Effector memory CD8-positive, alpha-beta T cell (primary cell): ENCODE measurements around the gene TRPT1.

Experiments
- ATAC-seq: fragments of 150-1000 bp; cut with Tn5 transposase; replicated peaks from 2 replicates; pipeline ENCODE4 v1.10.0; 2021; ENCODE audit warnings: mild to moderate bottlenecking, moderate library complexity
- DNase-seq, 3 experiments: peaks; one replicate each; pipeline ENCODE4 v3.0.0; 2021
- H3K27ac Mint-ChIP-seq, 2 donors: one replicate each; pipeline ENCODE4 v1.8.0; 2022; ENCODE audit warnings: mild to moderate bottlenecking in 2 of 2, mixed read lengths in 2 of 2, moderate library complexity in 2 of 2
- H3K27me3 Mint-ChIP-seq, 2 donors: one replicate each; pipeline ENCODE4 v1.8.0; 2022; ENCODE audit warnings: mixed read lengths in 2 of 2
- H3K36me3 Mint-ChIP-seq: one replicate; pipeline ENCODE4 v1.8.0; 2022; ENCODE audit warnings: mild to moderate bottlenecking, moderate library complexity, mixed read lengths; ENCODE audit not compliant: insufficient read depth
- H3K4me1 Mint-ChIP-seq, 2 donors: one replicate each; pipeline ENCODE4 v1.8.0; 2022; ENCODE audit warnings: low read depth in 2 of 2, mixed read lengths in 2 of 2
- H3K4me3 Mint-ChIP-seq, 2 donors: one replicate each; pipeline ENCODE4 v1.8.0; 2022; ENCODE audit warnings: mild to moderate bottlenecking in 2 of 2, mixed read lengths in 2 of 2, moderate library complexity in 2 of 2
- H3K9me3 Mint-ChIP-seq, 2 donors: one replicate each; pipeline ENCODE4 v1.8.0; 2022; ENCODE audit warnings: mixed read lengths in 2 of 2

Gene TRPT1

DNA sequence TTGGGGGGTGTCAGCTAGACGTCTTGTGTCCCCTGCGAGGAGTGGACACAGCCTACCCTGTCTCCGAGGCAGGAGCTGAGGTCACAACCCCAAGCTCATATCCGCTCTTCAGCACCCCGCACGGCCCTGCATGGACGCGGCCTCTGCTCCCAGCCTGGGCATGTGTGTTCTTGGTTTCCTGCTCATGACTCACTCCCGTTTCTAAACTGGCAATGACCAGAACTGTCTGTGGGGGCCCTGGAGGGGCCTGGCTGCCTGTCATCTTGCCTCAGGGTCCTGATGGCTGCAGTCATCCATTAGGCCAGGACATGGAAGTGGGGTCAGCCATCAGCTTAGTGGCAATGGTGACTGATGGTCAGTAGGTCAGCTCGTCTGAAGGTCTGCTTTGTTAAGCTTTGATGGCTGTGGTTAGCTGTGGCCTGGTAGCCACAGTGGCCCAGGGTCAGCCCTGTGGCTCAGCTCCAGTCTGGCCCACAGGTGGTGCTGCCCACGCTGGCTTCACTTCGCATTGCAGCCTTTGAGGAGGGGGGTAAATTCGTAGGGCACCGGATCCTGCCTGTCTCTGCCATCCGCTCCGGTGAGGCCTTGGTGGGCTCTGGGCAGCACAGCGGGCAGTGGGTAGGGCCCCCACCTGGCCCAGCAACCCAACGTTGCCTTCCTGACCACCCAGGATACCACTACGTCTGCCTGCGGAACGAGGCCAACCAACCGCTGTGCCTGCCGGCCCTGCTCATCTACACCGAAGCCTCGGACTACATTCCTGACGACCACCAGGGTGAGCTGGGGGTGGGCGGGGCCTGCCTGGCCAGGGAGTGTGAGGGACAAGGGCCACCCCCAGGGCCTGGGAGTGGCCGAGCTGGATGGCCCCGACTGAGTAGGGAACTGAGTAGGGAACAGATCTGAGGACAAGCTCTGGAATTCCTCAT is 37.3 kb upstream of the TRPT1 start:
- peaks cover 15 to 17% of the 10 kb centered on the region in 2 donors for H3K4me1 Mint-ChIP-seq
- H3K27me3 Mint-ChIP-seq, result no peaks in the 10 kb centered on the region
- H3K27ac Mint-ChIP-seq, result no peak overlapping the region
- no peak overlapping the region for H3K4me3 Mint-ChIP-seq
- ATAC-seq (no peak), DNase-seq (no peak)
- no peaks in the 10 kb centered on the region for H3K9me3 Mint-ChIP-seq
- H3K36me3 Mint-ChIP-seq, result peaks cover 11% of the 10 kb centered on the region

DNA sequence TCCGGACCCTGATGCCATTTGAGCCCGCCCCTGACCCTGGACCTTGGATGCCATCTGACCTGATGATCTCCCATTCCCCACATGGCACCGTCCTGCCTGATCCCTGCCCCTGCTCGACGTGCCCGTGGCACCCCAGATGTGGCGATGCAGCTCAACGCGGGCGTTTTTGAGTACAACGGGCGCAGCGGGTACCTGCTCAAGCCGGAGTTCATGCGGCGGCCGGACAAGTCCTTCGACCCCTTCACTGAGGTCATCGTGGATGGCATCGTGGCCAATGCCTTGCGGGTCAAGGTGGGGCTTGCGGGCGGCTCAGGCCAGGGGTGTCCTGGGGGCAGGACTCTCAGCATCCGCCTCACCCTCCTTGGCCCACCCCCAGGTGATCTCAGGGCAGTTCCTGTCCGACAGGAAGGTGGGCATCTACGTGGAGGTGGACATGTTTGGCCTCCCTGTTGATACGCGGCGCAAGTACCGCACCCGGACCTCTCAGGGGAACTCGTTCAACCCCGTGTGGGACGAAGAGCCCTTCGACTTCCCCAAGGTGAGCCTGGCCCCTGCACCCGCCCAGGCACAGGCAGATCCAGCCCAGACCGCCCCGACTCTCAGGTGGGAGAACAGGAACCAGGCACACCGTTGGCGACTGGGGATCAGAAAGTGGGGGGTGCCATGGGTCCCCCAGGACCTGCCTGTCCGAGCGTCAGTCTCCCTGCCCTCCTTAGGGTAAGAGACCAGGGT is 36.5 kb upstream of the TRPT1 start:
- H3K36me3 Mint-ChIP-seq, result peaks cover 16% of the 10 kb centered on the region
- H3K4me1 Mint-ChIP-seq, result peaks cover 11 to 12% of the 10 kb centered on the region in 2 donors
- no peaks in the 10 kb centered on the region for H3K27me3 Mint-ChIP-seq
- H3K27ac Mint-ChIP-seq, result no peak overlapping the region
- no peak for ATAC-seq
- DNase-seq, result no peak
- no peaks in the 10 kb centered on the region for H3K9me3 Mint-ChIP-seq
- H3K4me3 Mint-ChIP-seq, result no peak overlapping the region

DNA sequence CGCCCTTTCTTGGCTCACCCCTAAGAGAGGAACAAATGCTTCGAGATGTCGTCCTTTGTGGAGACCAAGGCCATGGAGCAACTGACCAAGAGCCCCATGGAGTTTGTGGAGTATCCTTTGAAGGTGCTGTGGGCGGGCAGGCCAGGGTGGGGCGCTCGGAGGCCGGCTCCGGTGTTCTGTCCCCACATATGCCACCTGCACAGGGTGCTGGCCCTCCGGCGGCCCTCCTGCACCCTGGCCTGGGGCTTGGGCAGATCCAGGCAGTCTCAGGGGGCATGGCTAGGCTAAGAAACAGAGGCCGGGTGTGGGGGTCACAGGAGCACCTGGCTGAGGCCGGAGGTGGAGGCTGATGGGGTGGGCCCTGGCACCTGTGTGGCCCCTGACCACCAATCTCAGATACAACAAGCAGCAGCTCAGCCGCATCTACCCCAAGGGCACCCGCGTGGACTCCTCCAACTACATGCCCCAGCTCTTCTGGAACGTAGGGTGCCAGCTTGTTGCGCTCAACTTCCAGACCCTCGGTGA is 35.6 kb upstream of the TRPT1 start:
- Mint-ChIP-seq H3K4me3 (no peak overlapping the region), H3K9me3 (no peaks in the 10 kb centered on the region), H3K27me3 (no peaks in the 10 kb centered on the region), H3K4me1 (peaks cover 11 to 12% of the 10 kb centered on the region in 2 donors), H3K36me3 (peaks cover 17% of the 10 kb centered on the region), H3K27ac (no peak overlapping the region)
- no peak for ATAC-seq
- DNase-seq, result no peak

DNA sequence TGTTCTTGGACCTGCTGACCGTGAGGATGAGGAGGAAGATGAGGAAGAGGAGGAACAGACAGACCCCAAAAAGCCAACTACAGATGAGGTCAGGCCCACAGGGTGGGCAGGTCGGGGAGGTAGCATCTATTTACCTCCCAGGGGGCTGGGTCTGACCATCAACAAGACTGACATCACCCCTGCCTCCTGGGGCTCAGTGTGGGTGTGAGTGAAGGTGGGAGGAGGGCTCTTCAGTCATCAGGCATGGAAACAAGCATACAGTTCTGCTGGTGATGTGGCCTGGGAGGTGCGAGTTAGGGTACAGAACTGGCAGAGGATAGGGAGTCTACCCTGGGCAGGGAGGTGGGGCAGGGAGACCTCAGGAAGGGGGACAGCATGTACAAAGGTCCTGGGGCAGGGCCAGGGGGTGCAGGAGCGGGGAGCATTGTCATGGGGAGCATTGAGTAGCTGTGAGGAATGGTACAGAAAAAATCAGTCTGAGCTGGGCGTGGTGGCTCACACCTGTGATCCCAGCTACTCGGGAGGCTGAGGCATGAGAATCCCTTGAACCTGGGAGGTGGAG is 34.2 kb upstream of the TRPT1 start:
- H3K27ac Mint-ChIP-seq, result peak overlapping the region in 1 of 2 donors; percentile 59
- H3K4me1 Mint-ChIP-seq, result peaks cover 11 to 12% of the 10 kb centered on the region in 2 donors
- H3K9me3 Mint-ChIP-seq, result no peaks in the 10 kb centered on the region
- H3K27me3 Mint-ChIP-seq, result no peaks in the 10 kb centered on the region
- H3K4me3 Mint-ChIP-seq, result no peak overlapping the region
- ATAC-seq (no peak), DNase-seq (no peak)
- H3K36me3 Mint-ChIP-seq, result peaks cover 17% of the 10 kb centered on the region

DNA sequence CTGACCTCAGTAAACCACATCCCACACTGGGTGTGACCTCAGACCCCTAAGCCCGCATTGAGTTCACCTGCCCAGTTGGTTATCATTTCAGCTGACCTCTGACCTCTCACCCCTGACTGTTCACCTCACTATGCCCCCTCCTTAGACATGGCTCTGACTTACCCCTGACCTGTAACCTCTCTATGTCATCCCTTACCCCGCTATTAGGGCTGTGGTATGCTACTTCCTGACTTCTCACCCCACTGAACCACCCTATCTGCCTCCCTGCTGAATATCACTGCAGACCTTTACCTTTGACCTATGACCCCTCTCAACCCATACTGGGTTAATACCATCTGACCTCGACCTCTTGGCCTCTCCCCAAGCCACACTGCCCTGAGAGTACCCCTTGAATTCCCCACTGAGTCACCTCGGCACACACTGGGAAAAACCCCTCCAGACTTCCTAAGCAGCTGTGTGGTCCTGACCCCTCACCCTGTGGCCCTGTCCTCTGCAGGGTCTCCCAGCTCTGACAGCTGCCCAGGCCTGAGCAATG is 33.6 kb upstream of the TRPT1 start:
- ATAC-seq (peak; percentile 27), DNase-seq (no peak)
- Mint-ChIP-seq H3K36me3 (peaks cover 21% of the 10 kb centered on the region), H3K9me3 (no peaks in the 10 kb centered on the region), H3K4me3 (no peak overlapping the region), H3K27ac (peak overlapping the region in 1 of 2 donors; percentile 59), H3K27me3 (no peaks in the 10 kb centered on the region), H3K4me1 (peaks cover 11 to 12% of the 10 kb centered on the region in 2 donors)

DNA sequence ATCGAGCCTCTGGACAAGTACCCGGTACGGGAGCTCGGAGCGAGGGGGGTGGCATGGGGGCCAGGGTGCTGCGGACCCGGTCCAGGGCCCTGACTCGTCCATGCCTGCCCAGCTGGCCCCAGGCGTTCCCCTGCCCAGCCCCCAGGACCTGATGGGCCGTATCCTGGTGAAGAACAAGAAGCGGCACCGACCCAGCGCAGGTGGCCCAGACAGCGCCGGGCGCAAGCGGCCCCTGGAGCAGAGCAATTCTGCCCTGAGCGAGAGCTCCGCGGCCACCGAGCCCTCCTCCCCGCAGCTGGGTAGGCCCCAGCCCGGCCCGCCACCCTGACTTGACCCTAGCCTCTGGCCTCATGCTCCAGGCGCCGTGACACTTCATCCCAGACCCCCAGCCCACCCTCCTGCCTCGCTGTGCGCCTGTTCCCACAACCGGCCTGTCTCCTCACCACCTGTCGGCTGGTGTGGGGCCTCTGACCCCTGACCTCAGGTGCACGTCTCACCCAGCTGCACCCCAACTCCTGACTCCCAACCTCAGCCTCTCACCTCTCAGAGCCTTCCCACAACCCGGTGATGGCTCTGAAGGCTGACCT is 33.1 kb upstream of the TRPT1 start:
- no peak for DNase-seq
- H3K4me3 Mint-ChIP-seq, result no peak overlapping the region
- no peaks in the 10 kb centered on the region for H3K9me3 Mint-ChIP-seq
- H3K4me1 Mint-ChIP-seq, result peaks cover 11 to 13% of the 10 kb centered on the region in 2 donors
- no peaks in the 10 kb centered on the region for H3K27me3 Mint-ChIP-seq
- H3K27ac Mint-ChIP-seq, result peak overlapping the region in 1 of 2 donors; percentile 59
- peak; percentile 10 for ATAC-seq
- peaks cover 22% of the 10 kb centered on the region for H3K36me3 Mint-ChIP-seq

DNA sequence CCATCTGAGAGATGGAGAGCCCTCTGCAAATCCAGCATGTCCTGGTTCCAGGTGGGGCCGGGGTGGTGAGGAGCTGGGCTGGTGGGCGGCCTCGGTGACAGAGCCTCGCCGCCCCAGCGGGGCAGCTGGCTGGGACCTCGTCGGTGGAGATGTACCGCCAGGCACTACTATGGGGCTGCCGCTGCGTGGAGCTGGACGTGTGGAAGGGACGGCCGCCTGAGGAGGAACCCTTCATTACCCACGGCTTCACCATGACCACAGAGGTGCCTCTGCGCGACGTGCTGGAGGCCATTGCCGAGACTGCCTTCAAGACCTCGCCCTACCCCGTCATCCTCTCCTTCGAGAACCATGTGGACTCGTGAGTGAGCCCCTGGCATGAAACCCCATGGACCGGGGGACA is 32.4 kb upstream of the TRPT1 start:
- Mint-ChIP-seq H3K27me3 (no peaks in the 10 kb centered on the region), H3K27ac (no peak overlapping the region), H3K4me1 (peaks cover 11 to 17% of the 10 kb centered on the region in 2 donors), H3K4me3 (no peak overlapping the region), H3K36me3 (peaks cover 20% of the 10 kb centered on the region), H3K9me3 (no peaks in the 10 kb centered on the region)
- ATAC-seq (no peak), DNase-seq (no peak)

DNA sequence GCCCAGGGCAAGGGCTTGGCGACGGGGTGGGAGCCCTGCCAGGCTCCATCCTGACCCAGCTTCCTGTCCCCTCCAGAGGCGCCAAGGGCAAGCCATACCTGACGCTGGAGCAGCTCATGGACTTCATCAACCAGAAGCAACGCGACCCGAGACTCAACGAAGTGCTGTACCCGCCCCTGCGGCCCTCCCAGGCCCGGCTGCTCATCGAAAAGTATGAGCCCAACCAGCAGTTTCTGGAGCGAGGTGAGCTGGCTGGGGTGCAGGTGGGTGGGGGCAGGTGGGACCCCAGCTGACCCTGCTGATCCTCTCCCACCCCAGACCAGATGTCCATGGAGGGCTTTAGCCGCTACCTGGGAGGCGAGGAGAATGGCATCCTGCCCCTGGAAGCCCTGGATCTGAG is 30.3 kb upstream of the TRPT1 start:
- peaks cover 22% of the 10 kb centered on the region for H3K36me3 Mint-ChIP-seq
- no peak overlapping the region for H3K27ac Mint-ChIP-seq
- H3K4me1 Mint-ChIP-seq, result peaks cover 19 to 24% of the 10 kb centered on the region in 2 donors
- ATAC-seq, result no peak
- no peaks in the 10 kb centered on the region for H3K27me3 Mint-ChIP-seq
- H3K9me3 Mint-ChIP-seq, result no peaks in the 10 kb centered on the region
- no peak for DNase-seq
- no peak overlapping the region for H3K4me3 Mint-ChIP-seq

DNA sequence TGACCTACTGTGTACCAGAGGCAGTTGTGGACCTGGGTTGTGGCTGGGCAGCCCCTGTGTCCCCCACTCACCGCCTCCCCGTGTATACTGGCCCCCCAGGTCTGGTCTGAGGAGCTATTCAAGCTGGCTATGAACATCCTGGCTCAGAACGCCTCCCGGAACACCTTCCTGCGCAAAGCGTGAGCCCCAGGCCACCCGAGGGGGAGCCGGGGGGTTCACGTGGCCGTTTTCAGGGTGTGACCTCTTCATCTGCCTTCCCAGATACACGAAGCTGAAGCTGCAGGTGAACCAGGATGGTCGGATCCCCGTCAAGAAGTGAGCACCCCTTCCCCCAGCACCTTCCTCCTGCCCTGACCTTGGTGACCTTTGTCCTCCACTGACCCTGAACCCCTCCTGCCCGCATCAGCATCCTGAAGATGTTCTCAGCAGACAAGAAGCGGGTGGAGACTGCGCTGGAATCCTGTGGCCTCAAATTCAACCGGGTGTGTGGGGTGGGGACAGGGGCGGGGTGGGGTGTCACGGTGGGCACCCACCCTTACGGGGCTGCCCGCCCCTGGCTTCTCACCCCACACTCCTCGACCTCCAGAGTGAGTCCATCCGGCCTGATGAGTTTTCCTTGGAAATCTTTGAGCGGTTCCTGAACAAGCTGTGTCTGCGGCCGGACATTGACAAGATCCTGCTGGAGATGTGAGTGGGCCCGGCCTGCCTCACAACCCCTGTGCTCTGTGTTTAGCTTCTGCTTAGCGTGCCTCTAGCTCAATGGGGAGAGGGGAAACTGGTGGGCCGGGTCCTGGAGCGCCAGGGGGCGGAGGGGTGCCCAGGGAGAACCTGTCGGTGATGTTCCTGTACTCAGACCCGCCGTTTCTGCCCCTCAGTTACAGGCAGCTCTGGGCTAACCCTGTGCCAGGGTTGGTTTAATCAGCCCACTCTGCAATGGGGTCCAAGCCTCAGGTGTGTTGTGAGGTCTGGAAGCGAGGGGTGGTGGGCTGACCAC is 29.4 kb upstream of the TRPT1 start:
- peaks cover 19 to 28% of the 10 kb centered on the region in 2 donors for H3K4me1 Mint-ChIP-seq
- DNase-seq (no peak), ATAC-seq (no peak)
- H3K36me3 Mint-ChIP-seq, result peaks cover 20% of the 10 kb centered on the region
- no peaks in the 10 kb centered on the region for H3K27me3 Mint-ChIP-seq
- no peak overlapping the region for H3K4me3 Mint-ChIP-seq
- H3K9me3 Mint-ChIP-seq, result no peaks in the 10 kb centered on the region
- no peak overlapping the region for H3K27ac Mint-ChIP-seq

DNA sequence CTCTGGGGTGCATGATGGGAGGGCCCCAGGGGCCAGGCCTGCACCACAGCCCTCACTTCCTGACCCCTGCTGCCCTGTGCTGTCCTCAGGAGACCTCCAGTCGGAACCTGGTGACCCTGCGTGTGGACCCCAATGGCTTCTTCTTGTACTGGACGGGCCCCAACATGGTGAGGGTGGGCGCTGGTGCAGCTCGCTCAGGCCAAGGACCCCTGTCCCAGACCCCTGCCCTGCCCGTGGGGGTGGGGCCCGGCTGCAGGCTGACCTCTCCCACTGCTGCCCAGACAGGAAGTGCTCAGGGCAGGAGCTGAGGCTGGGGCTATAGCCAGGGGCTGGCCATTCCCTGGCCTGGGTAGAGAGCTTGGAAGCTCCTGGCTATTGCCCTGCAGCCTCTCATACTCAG is 28.3 kb upstream of the TRPT1 start:
- DNase-seq (no peak), ATAC-seq (no peak)
- Mint-ChIP-seq H3K4me3 (no peak overlapping the region), H3K4me1 (peaks cover 8 to 22% of the 10 kb centered on the region in 2 donors), H3K9me3 (no peaks in the 10 kb centered on the region), H3K27ac (peak overlapping the region in 1 of 2 donors; percentile 41), H3K27me3 (no peaks in the 10 kb centered on the region), H3K36me3 (peaks cover 19% of the 10 kb centered on the region)

DNA sequence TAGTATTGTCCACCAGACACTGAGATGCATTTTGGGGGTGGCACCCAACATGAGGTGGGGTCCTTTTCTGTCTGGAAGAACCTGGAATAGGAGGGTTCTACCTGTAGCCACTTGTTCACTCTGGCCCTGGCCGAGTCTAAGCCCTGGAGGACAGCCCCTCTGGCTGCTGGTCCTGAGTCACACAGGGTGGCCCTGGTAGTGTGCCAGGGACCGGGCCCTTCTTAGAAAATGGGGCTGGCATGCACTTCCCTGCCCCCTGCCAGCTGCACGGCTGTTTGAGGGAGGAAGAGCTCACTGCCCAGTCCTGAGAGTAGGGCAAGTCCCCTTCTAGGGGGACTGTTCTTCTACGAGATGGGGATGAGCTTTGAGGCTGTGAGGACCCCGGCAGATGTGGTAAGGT is 27.5 kb upstream of the TRPT1 start:
- peak overlapping the region in 1 of 2 donors; percentile 41 for H3K27ac Mint-ChIP-seq
- no peak for ATAC-seq
- peaks cover 19% of the 10 kb centered on the region for H3K36me3 Mint-ChIP-seq
- DNase-seq, result no peak
- no peaks in the 10 kb centered on the region for H3K9me3 Mint-ChIP-seq
- H3K27me3 Mint-ChIP-seq, result no peaks in the 10 kb centered on the region
- H3K4me3 Mint-ChIP-seq, result no peak overlapping the region
- peaks cover 7 to 21% of the 10 kb centered on the region in 2 donors for H3K4me1 Mint-ChIP-seq

DNA sequence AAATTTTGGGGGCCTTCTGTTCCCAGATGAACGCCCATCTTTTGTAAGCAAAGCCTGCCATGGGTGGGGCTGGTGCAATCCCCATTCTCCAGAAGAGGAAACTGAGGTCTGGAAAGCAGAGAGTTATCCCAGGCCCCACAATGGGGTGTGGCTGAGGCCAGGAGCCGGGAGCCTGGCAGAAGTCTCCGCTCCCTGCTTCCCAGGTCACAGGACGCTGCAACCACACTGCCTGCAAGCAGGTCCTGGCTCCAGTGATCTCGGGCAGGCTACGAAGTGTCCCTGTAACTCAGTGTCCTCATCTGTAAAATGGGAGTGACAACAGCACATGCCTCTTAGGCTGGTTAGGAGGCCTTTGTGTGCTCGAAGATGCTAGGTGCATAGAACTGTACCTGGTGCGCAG is 27.1 kb upstream of the TRPT1 start:
- ATAC-seq (no peak), DNase-seq (no peak)
- H3K36me3 Mint-ChIP-seq, result peaks cover 20% of the 10 kb centered on the region
- no peak overlapping the region for H3K27ac Mint-ChIP-seq
- H3K9me3 Mint-ChIP-seq, result no peaks in the 10 kb centered on the region
- H3K4me1 Mint-ChIP-seq, result peaks cover 7 to 21% of the 10 kb centered on the region in 2 donors
- H3K4me3 Mint-ChIP-seq, result peak overlapping the region; percentile 91 to 94
- H3K27me3 Mint-ChIP-seq, result no peaks in the 10 kb centered on the region
